MCF 10A (cell line): ENCODE data around the gene SSBP4. TPM values are rescaled to one million over a fixed set of nuclear protein-coding genes. Genes with fewer than 3 reads are reported as not detected.

Source experiments
- BruUV-seq: library from RNA; stranded (reverse); fragments of 400-500 nt; replicated peaks from 2 replicates; lab custom pipeline; 2021; lab: Mats Ljungman, UMichigan
- CTCF ChIA-PET: fragments of 300-600 bp; sonication (Branson Sonifier 250); formaldehyde crosslinking; extraction: SDS; loops from one replicate; lab custom pipeline; 2021; ENCODE audit warnings: antibody characterized with exemption, inconsistent platforms; lab: Yijun Ruan, JAX
- POLR2A ChIA-PET: fragments of 300-600, 350-650 bp; sonication (Branson Sonifier 250); formaldehyde crosslinking; extraction: SDS; loops from one replicate; lab custom pipeline; 2020; ENCODE audit warnings: antibody characterized with exemption, inconsistent platforms; lab: Yijun Ruan, JAX
- DNase-seq: peaks from one replicate; pipeline ENCODE4 v3.0.0-alpha.2; 2018; ENCODE audit not compliant: unreplicated experiment
- H3K27ac Mint-ChIP-seq: one replicate; pipeline ENCODE4 v1.8.0; 2022; ENCODE audit warnings: mild to moderate bottlenecking, low read depth, mixed read lengths; ENCODE audit not compliant: unreplicated experiment
- H3K27me3 Mint-ChIP-seq: one replicate; pipeline ENCODE4 v1.8.0; 2022; ENCODE audit warnings: mixed read lengths; ENCODE audit not compliant: insufficient read depth, unreplicated experiment
- H3K36me3 Mint-ChIP-seq: one replicate; pipeline ENCODE4 v1.8.0; 2022; ENCODE audit warnings: mild to moderate bottlenecking, moderate library complexity, mixed read lengths; ENCODE audit not compliant: insufficient read depth, unreplicated experiment
- H3K4me1 Mint-ChIP-seq: one replicate; pipeline ENCODE4 v1.8.0; 2022; ENCODE audit warnings: mixed read lengths; ENCODE audit not compliant: insufficient read depth, unreplicated experiment
- H3K4me3 Mint-ChIP-seq: one replicate; pipeline ENCODE4 v1.8.0; 2022; ENCODE audit warnings: mild to moderate bottlenecking, moderate library complexity, mixed read lengths; ENCODE audit not compliant: unreplicated experiment
- H3K9me3 Mint-ChIP-seq: one replicate; pipeline ENCODE4 v1.8.0; 2022; ENCODE audit warnings: mixed read lengths; ENCODE audit not compliant: unreplicated experiment
- CTCF ChIP-seq: fragments of 200-600 bp; IDR thresholded peaks from one replicate; pipeline ENCODE4 v1.8.0; 2022; ENCODE audit warnings: antibody characterized with exemption, mild to moderate bottlenecking; ENCODE audit not compliant: unreplicated experiment
- intact Hi-C: fragments of 100-400 bp; cut with micrococcal nuclease; formaldehyde crosslinking; loops from 2 replicates; pipeline ENCODE4 v1.14.1; 2022
- total RNA-seq: library from RNA; stranded (reverse); gene quantifications from 2 replicates; pipeline ENCODE4 v1.2.3, GENCODE V29; 2022

The SSBP4 gene
- total RNA-seq, 1 experiment from 2014 or later = 26.3 TPM

DNA sequence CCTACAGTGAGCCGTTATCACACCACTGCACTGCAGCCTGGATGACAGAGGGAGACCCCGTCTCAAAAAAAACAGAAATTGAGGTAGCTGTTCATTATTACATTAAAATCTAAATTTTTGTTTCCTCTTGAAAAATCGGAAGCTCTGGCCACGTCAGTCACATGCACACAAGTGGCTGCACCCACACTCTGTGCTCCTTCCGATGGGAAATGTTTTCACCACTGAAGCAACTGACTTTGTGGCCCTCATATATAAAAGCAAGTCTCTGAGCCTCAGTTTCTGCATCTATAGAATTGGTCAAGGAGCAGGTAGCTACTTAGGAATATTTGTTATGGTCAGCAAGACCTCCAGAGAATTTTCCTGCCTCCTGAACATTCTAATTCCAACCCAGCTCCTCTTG, 26.3 kb upstream of the SSBP4 start:
- Mint-ChIP-seq H3K27me3 (no peaks in the 10 kb centered on the region), H3K36me3 (peaks cover 28% of the 10 kb centered on the region), H3K4me3 (no peak overlapping the region), H3K4me1 (peaks cover 9% of the 10 kb centered on the region), H3K27ac (no peak overlapping the region), H3K9me3 (no peaks in the 10 kb centered on the region)
- CTCF ChIA-PET = interaction anchor here (0.6 to 5.5 kb wide), 4 partner anchors 9 to 68 kb away, joined by 3 to 38 read pairs (median 4); no protein-coding TSS in a partner anchor
- intact Hi-C loops = no loop called here
- no peak for TF ChIP-seq CTCF
- BruUV-seq = no TSS peak
- no peak for DNase-seq
- POLR2A ChIA-PET = interaction anchor here (1.5 kb wide), 1 partner anchor 114 kb away, joined by 3 read pairs; no protein-coding TSS in a partner anchor

DNA sequence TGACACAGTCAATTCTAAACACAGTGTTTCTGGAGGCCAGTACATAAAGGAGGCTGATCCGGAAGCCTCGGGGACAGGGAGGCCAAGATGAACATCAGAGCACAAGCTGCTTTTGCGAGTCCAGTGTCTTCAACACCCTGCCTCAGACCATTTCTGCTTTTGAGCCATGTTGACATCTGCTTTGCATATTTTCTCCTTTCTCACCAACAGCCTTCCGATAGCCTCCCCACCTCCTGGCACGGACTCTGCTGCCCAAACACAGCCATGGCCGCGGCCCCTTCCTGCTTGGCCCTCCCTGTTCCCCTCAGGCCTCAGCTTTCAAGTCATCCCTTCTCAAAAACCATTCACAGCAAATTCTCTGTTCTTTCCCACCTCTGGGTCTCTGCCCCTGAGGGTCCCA, 25.4 kb upstream of the SSBP4 start:
- Mint-ChIP-seq H3K4me3 (no peak overlapping the region), H3K36me3 (peaks cover 22% of the 10 kb centered on the region), H3K4me1 (peaks cover 12% of the 10 kb centered on the region), H3K9me3 (no peaks in the 10 kb centered on the region), H3K27me3 (no peaks in the 10 kb centered on the region), H3K27ac (no peak overlapping the region)
- BruUV-seq = no TSS peak
- intact Hi-C loops = no loop called here
- ChIA-PET POLR2A (no interaction called here), CTCF (interaction anchor here (0.6 to 1.2 kb wide), 3 partner anchors 17 to 50 kb away, joined by 3 to 4 read pairs (median 3); no protein-coding TSS in a partner anchor)
- TF ChIP-seq CTCF = no peak
- DNase-seq = no peak

- no peak overlapping the region for H3K4me3 Mint-ChIP-seq
- no peaks in the 10 kb centered on the region for H3K9me3 Mint-ChIP-seq
- ChIA-PET POLR2A (interaction anchor here (0.5 kb wide), 1 partner anchor 74 kb away, joined by 3 read pairs; the partner anchor contains the start of gene LSM4), CTCF (interaction anchor here (0.7 to 1.0 kb wide), 3 partner anchors 11 to 43 kb away, joined by 3 read pairs; partner anchors contain the start of gene GDF15)
- no peak for DNase-seq
- peaks cover 6% of the 10 kb centered on the region for H3K4me1 Mint-ChIP-seq
- no peaks in the 10 kb centered on the region for H3K27me3 Mint-ChIP-seq
- H3K36me3 Mint-ChIP-seq = no peaks in the 10 kb centered on the region
- TF ChIP-seq CTCF = no peak
- H3K27ac Mint-ChIP-seq = no peak overlapping the region
- intact Hi-C loops = no loop called here
- BruUV-seq = no TSS peak
These were observed 22.5 kb upstream of the SSBP4 start for GRCh38 chr19:18396471-18397241.
